ENCODE data around the gene PUM1. TPM values are rescaled to one million over a fixed set of nuclear protein-coding genes. Genes with fewer than 3 reads are reported as not detected.

Gene PUM1
- total and polyA plus RNA-seq, 2 of the 8 experiments (the other 6 are each of a cell fraction or from before 2014, with no cell fraction given) = 122 to 177 TPM

DNA sequence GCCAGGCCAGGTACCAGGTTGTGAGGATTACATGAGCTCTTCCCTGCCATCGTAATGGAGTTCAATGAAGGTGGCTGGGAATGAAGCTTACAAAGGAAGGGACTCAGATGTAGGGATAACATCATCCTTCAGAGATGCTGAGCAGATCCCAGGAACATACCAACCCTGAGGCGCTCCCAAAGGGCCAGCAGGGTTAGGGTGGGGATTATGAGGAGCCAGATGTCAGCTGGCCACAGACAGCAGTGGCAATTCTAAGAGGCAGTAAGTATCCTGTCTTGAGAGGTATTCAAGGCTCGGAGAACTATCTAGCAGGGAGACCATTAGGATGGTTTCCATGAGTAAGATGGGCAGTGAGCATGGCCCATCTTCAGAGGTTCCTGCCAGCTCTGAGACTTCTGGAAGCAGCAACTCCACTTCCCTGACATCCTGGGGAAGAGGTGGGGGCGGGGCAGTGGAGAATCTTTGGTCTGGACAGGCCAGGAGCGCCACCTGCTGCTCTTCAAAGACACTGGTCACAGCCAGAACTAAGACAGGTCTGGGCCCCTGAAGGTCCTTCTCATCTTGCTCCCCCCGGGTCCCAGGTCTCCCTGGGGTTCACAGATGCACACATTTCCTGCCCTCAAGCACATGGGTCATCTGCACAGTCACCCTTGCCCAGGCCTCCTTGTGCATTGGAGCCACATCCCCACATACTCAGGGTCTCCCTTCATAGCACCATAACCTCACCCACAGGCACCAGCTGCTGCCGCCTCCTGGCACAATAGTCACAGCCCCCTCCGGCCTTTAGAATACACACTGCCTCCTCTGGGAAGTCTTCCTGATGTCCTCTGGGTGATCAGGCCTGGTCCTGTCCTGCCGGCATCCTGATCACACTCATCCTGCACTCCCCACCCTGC, 154.2 kb downstream of the PUM1 start (continued):
- TF ChIP-seq EZH2 (IDR thresholded peaks at IDR 0.05; ENCODE audit: low read depth, low read length, severe bottlenecking) = no peak
- no peak for TF ChIP-seq SP2 (IDR thresholded peaks at IDR 0.05; ENCODE audit: low read length)
- TF ChIP-seq GTF2F1 (IDR thresholded peaks at IDR 0.05; ENCODE audit: borderline replicate concordance, low read depth, low read length) = no peak
- TF ChIP-seq POLR2A (IDR thresholded peaks at IDR 0.05; ENCODE audit: control extremely low read depth in 1 of 2, low read depth in 2 of 2, low read length in 2 of 2) = no peak
- no peak for TF ChIP-seq FOSL1 (IDR thresholded peaks at IDR 0.05; ENCODE audit: insufficient read depth, low read depth, low read length)
- peak; percentile 55; the same call in 1 of the 2 replicates for TF ChIP-seq YY1 (IDR thresholded peaks at IDR 0.05; ENCODE audit: low read depth, low read length)
- peak; percentile 47; the same call in 1 of the 2 replicates for TF ChIP-seq SP1 (IDR thresholded peaks at IDR 0.05; ENCODE audit: low read depth, low read length)
- no peak for TF ChIP-seq EP300 (IDR thresholded peaks at IDR 0.05; ENCODE audit: borderline replicate concordance in 1 of 2, low read depth in 2 of 2, low read length in 2 of 2)
- TF ChIP-seq RBBP5 (IDR thresholded peaks at IDR 0.05; ENCODE audit: borderline replicate concordance, low read depth, low read length) = no peak
- no peak for TF ChIP-seq CTBP2 (IDR thresholded peaks at IDR 0.05; ENCODE audit: borderline replicate concordance, insufficient read depth, insufficient read length, low read length)
- TF ChIP-seq BCL11A (IDR thresholded peaks at IDR 0.05; ENCODE audit: low read depth in 2 of 2, low read length in 2 of 2) = no peak
- TF ChIP-seq, protein P1, sequence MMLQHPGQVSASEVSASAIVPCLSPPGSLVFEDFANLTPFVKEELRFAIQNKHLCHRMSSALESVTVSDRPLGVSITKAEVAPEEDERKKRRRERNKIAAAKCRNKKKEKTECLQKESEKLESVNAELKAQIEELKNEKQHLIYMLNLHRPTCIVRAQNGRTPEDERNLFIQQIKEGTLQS (IDR thresholded peaks at IDR 0.05; ENCODE audit: insufficient read depth, low read depth, low read length) = no peak
- no peak for TF ChIP-seq SP4 (IDR thresholded peaks at IDR 0.05; ENCODE audit: low read length)
- TF ChIP-seq TAF1 (IDR thresholded peaks at IDR 0.05; ENCODE audit: low read depth, low read length) = no peak

Measured in H1 (cell line).